PC-3 (cell line): ENCODE data around the gene BRINP1. TPM values are rescaled to one million over a fixed set of nuclear protein-coding genes. Genes with fewer than 3 reads are reported as not detected.

ENCODE experiments used
- ATAC-seq: fragments of 200-7000 bp; cut with Tn5 transposase; 2 replicates; pipeline ENCODE4 v1.9.1; 2020; ENCODE audit warnings: mild to moderate bottlenecking, moderate library complexity
- BruUV-seq: library from RNA; stranded (reverse); fragments of 400-500 nt; replicated peaks from 2 replicates; lab custom pipeline; 2021; lab: Mats Ljungman, UMichigan
- CTCF ChIA-PET: fragments of 300-600 bp; sonication (Branson Sonifier 250); formaldehyde crosslinking; loops from one replicate; lab custom pipeline; 2022; ENCODE audit warnings: antibody characterized with exemption; lab: Charles Lee
- POLR2A ChIA-PET: fragments of 300-600 bp; sonication (Branson Sonifier 250); formaldehyde crosslinking; loops from one replicate; lab custom pipeline; 2022; ENCODE audit warnings: antibody characterized with exemption; ENCODE audit not compliant: unreplicated experiment; lab: Charles Lee
- DNase-seq: peaks from one replicate; pipeline ENCODE4 v3.0.0-alpha.2; 2015
- H2AFZ ChIP-seq: fragments of 300-600 bp; sonication (generic); 2 replicates; pipeline ENCODE4 v1.6.0; 2016; ENCODE audit warnings: antibody characterized with exemption, low read length
- H3F3A ChIP-seq: fragments of 300-600 bp; sonication (generic); one replicate; pipeline ENCODE4 v1.6.0; 2017; ENCODE audit warnings: antibody characterized with exemption, low read length, control low read depth, mild to moderate bottlenecking; ENCODE audit not compliant: unreplicated experiment
- H3K27ac ChIP-seq: fragments of 300-600 bp; sonication (generic); 2 replicates; pipeline ENCODE4 v1.5.1; 2016; ENCODE audit warnings: mild to moderate bottlenecking, low read length
- H3K27me3 ChIP-seq: fragments of 300-600 bp; sonication (generic); 2 replicates; pipeline ENCODE4 v1.6.1; 2016; ENCODE audit warnings: low read length, mixed read lengths
- H3K36me3 ChIP-seq: fragments of 300-600 bp; sonication (generic); 2 replicates; pipeline ENCODE4 v1.6.1; 2016; ENCODE audit warnings: low read depth, mixed run types, low read length, mixed read lengths
- H3K4me1 ChIP-seq: fragments of 300-600 bp; sonication (generic); 2 replicates; pipeline ENCODE4 v1.5.1; 2016; ENCODE audit warnings: low read length; ENCODE audit not compliant: insufficient read depth
- H3K4me2 ChIP-seq: fragments of 300-600 bp; sonication (generic); 2 replicates; pipeline ENCODE4 v1.6.0; 2016; ENCODE audit warnings: low read length
- H3K4me3 ChIP-seq: fragments of 300-600 bp; sonication (generic); 2 replicates; pipeline ENCODE4 v1.5.1; 2016; ENCODE audit warnings: mild to moderate bottlenecking, low read length, mixed read lengths
- H3K79me2 ChIP-seq: fragments of 300-600 bp; sonication (generic); 2 replicates; pipeline ENCODE4 v1.6.1; 2017; ENCODE audit warnings: low read length, mixed read lengths
- H3K9ac ChIP-seq: fragments of 300-600 bp; sonication (generic); 2 replicates; pipeline ENCODE4 v1.6.0; 2016; ENCODE audit warnings: mild to moderate bottlenecking, low read length
- H3K9me2 ChIP-seq: fragments of 300-600 bp; sonication (generic); replicated peaks from 2 replicates; pipeline ENCODE4 v1.6.1; 2016; ENCODE audit warnings: mixed run types, low read length, mixed read lengths
- H3K9me3 ChIP-seq: fragments of 300-600 bp; sonication (generic); 2 replicates; pipeline ENCODE4 v1.6.1; 2016; ENCODE audit warnings: low read length, mixed read lengths
- H4K20me1 ChIP-seq: fragments of 300-600 bp; sonication (generic); 2 replicates; pipeline ENCODE4 v1.6.1; 2016; ENCODE audit warnings: low read length, mixed read lengths
- CTCF ChIP-seq: fragments of 300-600 bp; sonication (generic); conservative IDR thresholded peaks from 2 replicates; pipeline ENCODE4 v1.5.1; 2017; ENCODE audit warnings: antibody characterized with exemption, low read depth, mild to moderate bottlenecking, low read length
- EZH2 ChIP-seq: fragments of 300-600 bp; sonication (generic); IDR thresholded peaks from one replicate; pipeline ENCODE4 v1.6.1; 2017; ENCODE audit warnings: antibody characterized with exemption, mild to moderate bottlenecking, low read length; ENCODE audit not compliant: unreplicated experiment
- EZH2phosphoT487 ChIP-seq: fragments of 300-600 bp; sonication (generic); IDR thresholded peaks from 2 replicates; pipeline ENCODE4 v1.6.1; 2018; ENCODE audit warnings: mild to moderate bottlenecking, antibody characterized with exemption, low read length, borderline replicate concordance
- intact Hi-C: fragments of 100-400 bp; cut with micrococcal nuclease; formaldehyde crosslinking; loops from 2 replicates; pipeline ENCODE4 v1.9.0; 2023
- total RNA-seq: library from RNA; depleted of rRNA; stranded (reverse); fragments of >200 nt; gene quantifications from 2 replicates; pipeline ENCODE4 v1.2.3, GENCODE V29; 2014

The BRINP1 gene
- total RNA-seq, 1 experiment from 2014 or later: not detected

DNA sequence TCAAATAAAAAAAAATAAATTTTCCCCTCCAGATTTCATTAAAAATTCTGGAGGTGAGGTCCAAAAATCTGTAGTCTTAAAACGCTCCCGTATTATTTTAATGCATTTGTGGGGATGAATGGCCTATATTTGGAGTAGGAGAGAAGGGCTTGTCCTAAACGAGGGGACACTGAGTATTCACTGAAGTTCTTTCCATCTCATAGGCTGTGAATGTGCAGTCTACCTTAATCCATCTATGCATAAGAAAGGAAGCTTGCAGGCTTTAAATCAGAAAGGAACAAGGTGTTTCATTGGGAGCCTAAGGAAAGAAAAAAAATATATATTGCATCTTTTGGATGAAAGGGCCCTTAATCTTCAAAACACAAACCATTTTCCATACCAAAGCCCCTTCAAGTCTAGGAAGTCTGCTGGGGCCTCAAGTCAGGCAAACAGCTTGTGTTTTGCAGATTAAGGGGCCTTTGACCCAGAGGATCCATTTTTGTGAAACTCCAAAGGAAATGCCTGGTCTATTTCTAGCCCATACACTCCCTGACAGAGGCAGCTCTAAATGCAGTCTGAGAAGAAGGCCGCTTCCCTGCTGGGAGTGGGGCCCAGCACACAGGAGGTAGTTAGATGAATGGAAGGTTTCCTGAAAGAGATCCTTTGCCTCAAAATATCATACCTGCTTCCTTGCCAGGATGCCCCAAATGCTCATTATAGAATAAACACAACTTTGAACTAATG is 35.6 kb downstream of the BRINP1 start:
- Histone ChIP-seq H3K9me3 (no peaks in the 10 kb centered on the region), H3K4me2 (no peak overlapping the region), H4K20me1 (no peaks in the 10 kb centered on the region), H3K9me2 (no peaks in the 10 kb centered on the region), H3K9ac (no peak overlapping the region), H2AFZ (no peak overlapping the region), H3K27ac (no peak overlapping the region), H3K27me3 (no peaks in the 10 kb centered on the region), H3K79me2 (no peaks in the 10 kb centered on the region), H3K4me1 (no peaks in the 10 kb centered on the region), H3K4me3 (no peak overlapping the region), H3K36me3 (no peaks in the 10 kb centered on the region), H3F3A (no peaks in the 10 kb centered on the region)
- ChIA-PET CTCF (no interaction called here), POLR2A (no interaction called here)
- BruUV-seq: no TSS peak
- intact Hi-C loops: no loop called here
- DNase-seq (no peak), ATAC-seq (no peak)
- TF ChIP-seq EZH2phosphoT487: no peak
- no peak for TF ChIP-seq CTCF
- TF ChIP-seq EZH2: no peak

- H2AFZ ChIP-seq: no peak overlapping the region
- no peak for DNase-seq
- no peaks in the 10 kb centered on the region for H3K27me3 ChIP-seq
- H3K9ac ChIP-seq: no peak overlapping the region
- no TSS peak for BruUV-seq
- H3F3A ChIP-seq: no peaks in the 10 kb centered on the region
- H3K4me3 ChIP-seq: no peak overlapping the region
- H3K9me2 ChIP-seq: no peaks in the 10 kb centered on the region
- H3K79me2 ChIP-seq: no peaks in the 10 kb centered on the region
- no peaks in the 10 kb centered on the region for H4K20me1 ChIP-seq
- no peak overlapping the region for H3K27ac ChIP-seq
- no peak for TF ChIP-seq CTCF
- no peak for TF ChIP-seq EZH2
- no peak for TF ChIP-seq EZH2phosphoT487
- no peaks in the 10 kb centered on the region for H3K4me1 ChIP-seq
- CTCF ChIA-PET: no interaction called here
- no peak overlapping the region for H3K4me2 ChIP-seq
- intact Hi-C loops: no loop called here
- no peaks in the 10 kb centered on the region for H3K9me3 ChIP-seq
- H3K36me3 ChIP-seq: no peaks in the 10 kb centered on the region
- POLR2A ChIA-PET: no interaction called here
- no peak for ATAC-seq
Observed at GRCh38 chr9:119332522-119332921, 36.7 kb downstream of the BRINP1 start.

DNA sequence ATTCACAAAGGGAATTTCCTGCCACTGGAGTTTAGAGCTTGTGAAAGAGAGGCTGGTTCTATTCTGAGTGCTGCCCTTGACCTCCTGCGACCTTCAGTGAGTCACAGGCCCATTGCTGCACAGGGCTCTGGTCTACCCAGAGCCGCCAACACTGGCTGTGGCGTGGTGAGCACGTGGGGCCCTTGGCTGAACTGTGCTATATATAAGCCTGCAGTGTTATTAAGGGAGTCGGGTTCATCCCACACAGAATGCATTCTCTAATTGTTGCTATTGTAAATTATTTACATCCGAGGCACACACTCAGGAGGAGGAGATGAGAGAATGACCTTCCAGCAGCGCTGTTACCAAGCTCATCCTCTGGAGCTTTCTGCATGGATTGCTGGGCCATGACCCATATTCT is 47.1 kb downstream of the BRINP1 start:
- ChIA-PET POLR2A (no interaction called here), CTCF (no interaction called here)
- Histone ChIP-seq H3K4me2 (no peak overlapping the region), H3K27ac (no peak overlapping the region), H3F3A (no peaks in the 10 kb centered on the region), H3K9ac (no peak overlapping the region), H3K9me3 (no peaks in the 10 kb centered on the region), H2AFZ (no peak overlapping the region), H3K9me2 (no peaks in the 10 kb centered on the region), H3K4me3 (no peak overlapping the region), H3K27me3 (no peaks in the 10 kb centered on the region), H3K36me3 (no peaks in the 10 kb centered on the region), H4K20me1 (no peaks in the 10 kb centered on the region), H3K79me2 (no peaks in the 10 kb centered on the region), H3K4me1 (no peaks in the 10 kb centered on the region)
- intact Hi-C loops: no loop called here
- DNase-seq (no peak), ATAC-seq (no peak)
- BruUV-seq: no TSS peak
- TF ChIP-seq CTCF (no peak), EZH2 (no peak), EZH2phosphoT487 (no peak)
